Measurements from ENCODE around the gene PHF1.
"Not testable (repeated sequence)": the region's sequence is repeated elsewhere in the genome, so short reads cannot be mapped to it uniquely, and the experiment has no call there.

Gene PHF1

DNA sequence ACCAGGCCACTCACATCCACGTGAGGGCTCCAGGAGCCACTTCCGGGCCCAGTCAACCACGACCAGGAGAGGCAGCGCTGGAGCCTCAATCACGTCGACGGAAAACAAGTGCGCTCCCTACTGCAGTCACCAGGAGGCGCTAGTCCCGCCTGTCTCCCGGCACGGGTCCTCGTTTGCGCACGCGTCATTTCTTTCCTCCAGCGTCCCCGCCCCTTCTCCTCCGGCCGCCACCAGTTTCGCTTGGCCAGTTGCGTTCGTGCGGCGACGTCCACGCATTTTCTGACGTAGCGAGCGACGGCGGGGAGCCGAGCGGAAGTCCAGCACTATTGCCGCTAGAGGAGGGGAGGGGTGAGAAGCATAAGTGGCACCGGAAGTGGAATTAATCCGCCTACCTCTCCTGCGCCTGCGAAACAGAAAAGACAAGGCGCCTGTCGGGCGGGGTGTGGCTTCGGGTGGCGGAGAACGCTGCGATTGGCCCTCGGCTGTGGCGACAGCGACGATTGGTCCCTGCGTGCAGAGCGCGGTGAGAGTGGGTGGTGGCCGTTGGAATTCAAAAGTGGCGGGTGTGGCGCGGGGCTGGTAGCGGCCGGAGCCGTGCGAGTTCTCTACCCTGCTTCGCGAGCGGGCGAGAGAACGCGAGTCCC, 19.4 kb upstream of the PHF1 start, which contains the start of gene KIFC1:
TSS of gene KIFC1 (plus strand) at position 546 of the 644 bp plus-strand sequence. CDS start 163 bp downstream, outside the sequence.
- DNase-seq (peak; percentile 99), ATAC-seq (peak; percentile 97)

GRCh38 chr6:33391922-33392594, 18.8 kb upstream of the PHF1 start:
- ATAC-seq (peak; percentile 28), DNase-seq (peak; percentile 65)

DNA sequence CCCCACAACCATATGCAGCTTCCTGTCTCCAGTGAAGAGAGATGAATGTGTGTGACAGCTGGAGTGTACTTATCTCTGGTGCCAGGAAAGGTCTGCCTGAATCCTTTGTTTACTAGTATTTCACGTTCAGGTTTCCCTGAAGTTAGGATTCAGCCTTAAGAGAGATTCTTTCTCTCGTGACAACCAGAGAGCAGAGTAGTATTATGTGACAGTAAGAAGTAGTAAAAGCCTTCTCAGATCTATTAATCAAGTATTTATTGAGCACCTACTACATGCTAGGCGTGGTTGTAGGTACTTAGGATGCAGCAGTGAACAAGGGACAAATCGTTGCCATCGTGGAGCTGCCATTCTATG, 18.2 kb upstream of the PHF1 start:
- ATAC-seq (no peak), DNase-seq (no peak)

DNA sequence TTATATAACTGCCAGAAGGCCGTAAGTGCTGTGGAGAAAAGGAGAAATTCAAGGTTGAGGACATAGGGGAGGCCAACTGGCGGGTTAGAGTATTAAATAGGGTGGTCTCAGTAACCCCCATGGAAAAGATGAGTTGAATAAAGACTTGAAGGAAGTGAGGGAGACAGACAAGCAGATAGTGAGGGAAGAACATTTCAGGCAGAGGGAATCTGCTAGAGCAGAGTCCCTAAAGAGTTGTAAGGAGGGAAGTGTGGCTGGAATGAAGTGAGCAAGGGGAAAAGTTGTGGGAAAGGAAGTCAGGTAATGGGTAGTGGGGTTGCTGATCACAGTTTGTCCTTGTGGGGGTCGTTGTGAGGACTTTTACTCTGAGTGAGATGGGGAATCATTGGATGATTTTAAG, 17.8 kb upstream of the PHF1 start:
- DNase-seq (no peak), ATAC-seq (no peak)

- ATAC-seq (no peak), DNase-seq (no peak)
These were observed 13.3 kb upstream of the PHF1 start for GRCh38 chr6:33397541-33397940.

GRCh38 chr6:33398601-33399000, 12.2 kb upstream of the PHF1 start:
- not testable (repeated sequence) for DNase-seq, ATAC-seq

DNA sequence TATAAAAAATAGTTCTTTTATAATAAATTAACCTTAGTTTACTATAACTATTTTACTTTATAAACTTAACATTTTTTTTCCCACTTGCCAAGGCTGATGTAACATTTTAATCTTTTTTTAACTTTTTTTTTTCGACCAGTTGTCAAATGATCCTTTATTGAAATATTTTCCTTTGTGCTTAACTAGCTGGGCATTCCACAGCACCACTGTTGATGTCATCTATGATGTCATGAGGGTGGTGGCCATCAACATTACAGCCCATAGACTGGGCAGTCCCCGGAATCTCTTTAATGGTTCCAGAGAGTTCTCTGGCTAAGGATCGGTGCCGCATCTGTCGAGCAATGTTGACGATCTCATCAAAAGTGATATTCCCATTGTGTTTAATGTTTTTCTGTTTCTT, 10.9 kb upstream of the PHF1 start:
- ATAC-seq, DNase-seq: not testable (repeated sequence)

- ATAC-seq: no peak
- DNase-seq: no peak
These were observed 5.9 kb upstream of the PHF1 start for GRCh38 chr6:33404884-33405283.

DNA sequence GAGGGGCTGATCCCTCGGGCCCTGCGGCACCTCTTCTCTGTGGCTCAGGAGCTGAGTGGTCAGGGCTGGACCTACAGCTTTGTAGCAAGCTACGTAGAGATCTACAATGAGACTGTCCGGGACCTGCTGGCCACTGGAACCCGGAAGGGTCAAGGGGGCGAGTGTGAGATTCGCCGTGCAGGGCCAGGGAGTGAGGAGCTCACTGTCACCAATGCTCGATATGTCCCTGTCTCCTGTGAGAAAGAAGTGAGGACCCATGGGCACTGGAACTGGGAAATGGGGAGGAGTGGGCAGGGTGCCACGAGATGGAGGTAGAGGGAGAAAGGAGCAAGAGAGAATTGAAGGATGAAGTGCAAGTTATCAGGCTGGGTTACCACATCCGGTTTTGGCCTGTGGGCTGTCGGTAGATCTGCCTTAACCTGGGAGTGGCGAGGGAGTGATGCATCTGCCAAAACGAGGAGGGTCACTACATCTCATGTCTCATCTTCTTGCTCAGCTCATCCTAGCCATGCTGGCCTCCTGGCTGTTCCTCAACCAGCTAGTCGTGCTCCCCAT, 5.4 kb upstream of the PHF1 start:
- no peak for ATAC-seq
- DNase-seq: no peak

DNA sequence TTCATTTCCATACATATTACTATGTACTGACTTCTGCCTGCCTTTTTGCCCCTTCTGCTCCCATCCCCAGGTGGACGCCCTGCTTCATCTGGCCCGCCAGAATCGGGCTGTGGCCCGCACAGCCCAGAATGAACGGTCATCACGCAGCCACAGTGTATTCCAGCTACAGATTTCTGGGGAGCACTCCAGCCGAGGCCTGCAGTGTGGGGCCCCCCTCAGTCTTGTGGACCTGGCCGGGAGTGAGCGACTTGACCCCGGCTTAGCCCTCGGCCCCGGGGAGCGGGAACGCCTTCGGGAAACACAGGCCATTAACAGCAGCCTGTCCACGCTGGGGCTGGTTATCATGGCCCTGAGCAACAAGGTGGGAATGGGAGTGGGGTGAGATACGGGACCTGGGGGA, 4.7 kb upstream of the PHF1 start:
- DNase-seq: no peak
- no peak for ATAC-seq

- ATAC-seq (no peak), DNase-seq (no peak)
These were observed 3.6 kb upstream of the PHF1 start for GRCh38 chr6:33407132-33407718.

GRCh38 chr6:33410050-33410710, 634 bp upstream of the PHF1 start:
- DNase-seq (peak; percentile 97), ATAC-seq (peak; percentile 91)

DNA sequence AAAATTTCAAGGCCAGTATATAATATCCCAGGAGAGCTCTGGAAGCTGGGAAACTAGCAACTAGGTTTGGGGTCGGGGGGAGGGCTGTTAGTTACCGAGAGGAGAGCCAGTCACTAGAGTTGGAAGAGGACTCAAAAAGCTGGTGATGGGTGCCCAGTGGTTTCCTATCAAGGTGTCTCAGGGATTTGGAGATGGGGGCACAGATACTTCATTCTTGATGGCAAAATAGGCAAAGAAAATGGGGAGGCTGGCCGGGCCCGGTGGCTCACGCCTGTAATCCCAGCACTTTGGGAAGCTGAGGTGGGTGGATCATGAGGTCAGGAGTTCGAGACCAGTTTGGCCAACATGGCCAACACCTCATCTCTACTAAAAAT, 805 bp downstream of the PHF1 start:
- DNase-seq (no peak), ATAC-seq (no peak)

GRCh38 chr6:33412140-33413009, 1.6 kb downstream of the PHF1 start:
- DNase-seq: no peak
- no peak for ATAC-seq

DNA sequence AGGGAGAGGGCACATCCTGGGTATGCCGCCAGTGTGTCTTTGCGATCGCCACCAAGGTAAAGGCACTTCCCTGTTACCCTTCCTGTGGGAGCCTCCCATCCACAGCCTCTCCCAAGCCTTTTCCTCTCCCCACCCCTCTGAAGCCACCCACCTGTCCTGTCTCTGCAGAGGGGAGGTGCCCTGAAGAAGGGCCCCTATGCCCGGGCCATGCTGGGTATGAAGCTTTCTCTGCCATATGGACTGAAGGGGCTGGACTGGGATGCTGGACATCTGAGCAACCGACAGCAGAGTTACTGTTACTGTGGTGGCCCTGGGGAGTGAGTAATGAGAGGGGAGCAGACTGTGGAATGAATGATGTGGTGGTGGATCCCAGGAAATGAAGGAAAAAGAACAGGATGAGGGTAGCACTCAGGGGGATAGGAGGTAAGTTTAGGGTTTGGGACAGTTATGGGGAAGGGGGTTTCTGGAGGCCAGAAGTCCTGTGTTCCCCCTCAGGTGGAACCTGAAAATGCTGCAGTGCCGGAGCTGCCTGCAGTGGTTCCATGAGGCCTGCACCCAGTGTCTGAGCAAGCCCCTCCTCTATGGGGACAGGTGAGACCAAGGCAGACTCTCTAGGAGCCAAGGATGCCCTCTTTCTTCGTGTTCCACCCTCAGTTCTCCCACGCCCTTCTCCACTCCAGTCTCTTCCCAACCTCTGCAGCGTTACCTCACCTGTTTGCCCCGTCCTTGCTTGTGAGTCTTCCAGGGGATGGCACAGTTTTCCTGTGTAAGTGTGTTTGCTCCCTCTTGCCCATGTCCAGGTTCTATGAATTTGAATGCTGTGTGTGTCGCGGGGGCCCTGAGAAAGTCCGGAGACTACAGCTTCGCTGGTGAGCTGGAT, 2.7 kb downstream of the PHF1 start:
- no peak for DNase-seq
- ATAC-seq: no peak

GRCh38 chr6:33414592-33415271, 3.9 kb downstream of the PHF1 start:
- ATAC-seq (no peak), DNase-seq (peak; percentile 32)

DNA sequence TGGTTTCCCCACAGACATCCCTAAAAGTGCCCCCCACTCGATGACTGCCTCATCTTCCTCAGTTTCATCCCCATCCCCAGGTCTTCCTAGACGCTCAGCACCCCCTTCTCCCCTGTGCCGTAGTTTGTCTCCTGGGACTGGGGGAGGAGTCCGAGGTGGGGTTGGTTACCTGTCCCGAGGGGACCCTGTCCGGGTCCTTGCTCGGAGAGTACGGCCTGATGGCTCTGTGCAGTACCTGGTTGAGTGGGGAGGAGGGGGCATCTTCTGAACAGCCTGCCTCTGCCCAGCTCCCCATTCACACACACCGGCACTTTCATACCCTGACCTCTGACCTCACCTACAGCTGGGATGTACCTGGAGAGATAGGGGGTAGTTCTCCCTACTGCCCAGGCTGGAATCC, 5.0 kb downstream of the PHF1 start:
- no peak for ATAC-seq

DNA sequence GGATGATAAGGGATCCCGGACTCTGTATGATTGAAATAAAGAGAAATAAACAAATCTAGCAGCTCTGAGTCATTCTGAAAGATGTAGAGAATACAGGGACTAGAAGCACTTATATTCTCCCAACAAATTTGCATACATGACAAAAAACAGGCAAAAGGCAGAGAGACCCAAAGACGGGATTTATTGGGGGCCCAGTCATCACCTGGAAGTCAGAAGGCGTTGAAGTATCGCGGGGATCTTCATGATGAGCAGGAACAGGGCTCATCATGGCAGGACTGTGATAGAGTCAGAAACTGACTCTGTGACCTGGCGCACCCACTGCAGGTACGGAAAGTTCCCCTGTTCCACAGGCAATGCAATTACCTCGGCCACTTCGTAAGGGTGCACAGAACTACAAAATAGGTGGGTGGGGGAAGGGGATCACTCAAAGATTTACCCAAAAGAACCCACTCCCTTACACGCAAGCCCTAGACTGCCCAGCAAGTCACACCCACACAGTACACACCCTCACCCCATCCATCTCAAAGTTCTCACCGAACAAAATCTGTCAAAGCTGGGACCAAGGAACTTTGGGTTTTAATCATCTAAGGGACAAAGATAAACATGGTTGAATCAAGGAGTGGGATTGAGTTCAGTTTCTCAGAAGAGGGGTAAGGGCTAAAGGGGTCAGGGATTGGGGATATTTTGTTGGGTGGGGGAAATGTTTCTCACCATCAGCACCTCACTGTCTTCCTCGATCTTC, 5.7 kb downstream of the PHF1 start:
- ATAC-seq (no peak), DNase-seq (peak; percentile 43)

More for the DNA sequence above, 5.0 kb downstream of the PHF1 start:
- DNase-seq: no peak

DNA sequence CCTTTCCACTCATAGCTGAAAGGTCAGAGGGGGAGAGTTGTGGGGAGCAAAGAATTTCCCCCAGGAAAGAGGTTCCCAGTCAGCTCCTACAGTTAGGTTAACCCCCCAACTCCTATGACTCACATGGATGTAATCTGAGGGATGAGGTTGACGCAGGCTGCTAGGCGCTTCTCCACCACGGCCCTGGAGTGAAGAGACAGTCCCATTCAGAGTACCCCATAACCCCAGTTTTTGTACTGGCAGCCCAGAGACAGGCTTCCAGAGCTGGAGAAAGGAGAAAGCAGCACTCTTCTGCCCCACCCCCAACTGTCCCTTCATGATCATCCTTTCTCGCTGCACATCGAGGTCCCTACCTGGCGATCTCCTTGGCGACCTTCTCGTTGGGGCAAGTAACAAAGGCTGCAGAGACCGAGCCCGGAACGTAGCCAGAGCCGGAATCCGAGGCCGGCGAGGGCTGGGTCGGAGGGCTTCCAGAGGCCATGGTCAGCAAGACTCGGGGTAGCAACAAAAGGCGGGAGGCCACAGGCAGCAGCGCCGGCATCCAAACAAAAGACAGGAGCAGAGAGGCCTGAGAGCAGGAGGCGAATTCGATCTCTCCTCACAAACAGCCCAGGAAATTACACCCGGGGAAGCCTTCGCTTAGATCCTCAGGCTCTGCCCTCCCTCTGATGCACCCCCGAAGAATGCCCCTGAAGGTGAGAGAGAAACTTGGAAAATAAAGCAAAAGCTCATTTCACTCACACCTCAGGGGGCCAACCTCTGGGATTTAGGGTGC, 6.5 kb downstream of the PHF1 start:
- ATAC-seq (no peak), DNase-seq (peak; percentile 39)
